Cardiac septum (tissue), 1 donor: ENCODE results near the gene ZC3H18. TPM values are rescaled to one million over a fixed set of nuclear protein-coding genes. Genes with fewer than 3 reads are reported as not detected.

Source experiments
- DNase-seq: peaks from one replicate; pipeline ENCODE4 v3.0.0-alpha.2; 2020; ENCODE audit warnings: low spot score
- intact Hi-C: fragments of 100-400 bp; cut with DNase I; formaldehyde crosslinking; loops from one replicate; pipeline ENCODE4 v1.14.0; 2022
- total RNA-seq: library from RNA; stranded (reverse); fragmentation: NEBNext Ultra II Directional; extraction: Animal tissue kit (Norgen Biotek cat#: 25700); gene quantifications from one replicate; pipeline ENCODE4 v1.2.1, GENCODE V29; 2021
- donor health status: DM: no; HTN: no; CAD: no.

ZC3H18 gene
- total RNA-seq, 1 donor from 2014 or later = 20.6 TPM

- DNase-seq = no peak
- intact Hi-C loops = no loop called here
These were observed 38.2 kb upstream of the ZC3H18 start for GRCh38 chr16:88531931-88532433.

- intact Hi-C loops = no loop called here
- no peak for DNase-seq
These were observed 37.6 kb upstream of the ZC3H18 start for GRCh38 chr16:88532434-88533241.

GRCh38 chr16:88533381-88533917 lies 36.8 kb upstream of the ZC3H18 start:
- no peak for DNase-seq
- intact Hi-C loops = no loop called here

GRCh38 chr16:88533932-88534637 lies 36.1 kb upstream of the ZC3H18 start:
- DNase-seq = peak; percentile 88
- intact Hi-C loops = no loop called here

- intact Hi-C loops = no loop called here
- DNase-seq = no peak
These were observed 35.5 kb upstream of the ZC3H18 start for GRCh38 chr16:88534638-88535190.

GRCh38 chr16:88535191-88535856 lies 34.9 kb upstream of the ZC3H18 start:
- no peak for DNase-seq
- intact Hi-C loops = no loop called here

- intact Hi-C loops = no loop called here
- DNase-seq = no peak
These were observed 34.4 kb upstream of the ZC3H18 start for GRCh38 chr16:88535857-88536222.

GRCh38 chr16:88536510-88536909 lies 33.7 kb upstream of the ZC3H18 start:
- intact Hi-C loops = no loop called here
- DNase-seq = no peak

GRCh38 chr16:88536971-88537751 lies 33.0 kb upstream of the ZC3H18 start:
- intact Hi-C loops = no loop called here

GRCh38 chr16:88537859-88538258 lies 32.3 kb upstream of the ZC3H18 start:
- intact Hi-C loops = no loop called here

More at GRCh38 chr16:88536971-88537751, 33.0 kb upstream of the ZC3H18 start:
- no peak for DNase-seq

GRCh38 chr16:88538366-88539060 lies 31.7 kb upstream of the ZC3H18 start:
- intact Hi-C loops = no loop called here
- DNase-seq = no peak

More at GRCh38 chr16:88537859-88538258, 32.3 kb upstream of the ZC3H18 start:
- no peak for DNase-seq

GRCh38 chr16:88539261-88539651 lies 30.9 kb upstream of the ZC3H18 start:
- DNase-seq = no peak
- intact Hi-C loops = no loop called here

GRCh38 chr16:88539652-88540345 lies 30.4 kb upstream of the ZC3H18 start:
- intact Hi-C loops = no loop called here
- no peak for DNase-seq

GRCh38 chr16:88540346-88540977 lies 29.7 kb upstream of the ZC3H18 start:
- no peak for DNase-seq
- intact Hi-C loops = no loop called here

GRCh38 chr16:88541831-88542616 lies 28.2 kb upstream of the ZC3H18 start:
- intact Hi-C loops = no loop called here
- no peak for DNase-seq

- DNase-seq = no peak
- intact Hi-C loops = no loop called here
These were observed 26.9 kb upstream of the ZC3H18 start for GRCh38 chr16:88543230-88543813.
